AG10803 (cell line): ENCODE results near the gene TRAPPC2B.

ENCODE experiments used
- DNase-seq: peaks from one replicate; pipeline ENCODE4 v3.0.0; 2010; ENCODE audit warnings: low read depth
- H3K4me3 ChIP-seq: 2 replicates; pipeline ENCODE4 v1.5.1; 2011; ENCODE audit warnings: mild to moderate bottlenecking, low read length, control low read depth
- TF ChIP-seq, protein P1 (sequence below): conservative IDR thresholded peaks from 2 replicates; pipeline ENCODE4 v1.5.1; 2011; ENCODE audit warnings: mild to moderate bottlenecking, low read length, control low read depth, inconsistent platforms

Gene TRAPPC2B

DNA sequence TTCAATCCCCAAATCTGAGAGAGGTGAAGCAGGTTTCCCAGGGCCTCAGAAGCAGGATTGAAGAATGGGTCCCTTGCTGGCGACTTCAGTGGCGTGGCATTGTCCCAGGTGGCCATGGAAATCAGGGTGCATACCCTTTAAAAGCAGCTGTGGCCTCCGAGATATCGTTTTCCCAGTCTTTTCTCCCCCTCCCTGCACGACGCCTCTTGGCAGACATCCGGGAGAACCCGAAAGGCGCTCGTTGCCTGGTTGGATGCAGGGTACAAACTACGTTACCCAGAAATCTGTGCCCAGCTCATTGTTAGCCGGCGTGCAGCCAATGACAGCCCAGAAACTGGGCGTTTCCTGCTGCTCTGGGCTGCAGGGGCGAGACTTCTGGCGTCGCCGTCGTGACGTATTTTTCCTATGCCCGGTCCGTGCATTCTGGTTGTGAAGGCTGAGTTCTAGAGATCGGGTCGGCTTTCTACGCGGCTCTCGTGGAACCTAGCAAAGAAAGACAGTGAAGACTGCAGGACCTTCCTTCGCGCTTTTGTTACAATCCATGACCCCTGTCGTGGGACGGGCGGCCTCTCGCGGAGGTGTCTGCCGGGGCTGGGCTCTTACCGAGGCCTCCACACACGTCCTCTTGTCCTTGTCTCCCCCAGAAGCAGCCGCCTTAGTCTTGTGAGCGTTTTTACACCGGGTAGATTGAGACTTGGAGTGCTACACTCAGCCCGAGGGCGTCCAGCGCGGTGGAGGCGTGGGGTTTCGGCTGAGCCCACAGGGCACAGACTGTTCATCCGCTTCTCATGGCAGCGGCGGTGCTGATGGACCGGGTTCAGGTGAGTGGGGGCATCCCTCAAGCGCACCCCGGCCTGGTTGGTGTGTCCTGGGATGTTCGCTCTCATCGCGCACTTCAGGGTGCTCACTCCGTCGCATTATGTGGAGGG lies 12.2 kb upstream of the TRAPPC2B start, which contains the start of gene ZNF304:
Gene ZNF304 (plus strand): TSS at position 395 of the 929 bp plus-strand sequence. CDS start 394 bp downstream, at position 789.
- peak; percentile 93 for DNase-seq
- H3K4me3 ChIP-seq = peak within 1 kb of the TSS; percentile 98
- TF ChIP-seq, protein P1, sequence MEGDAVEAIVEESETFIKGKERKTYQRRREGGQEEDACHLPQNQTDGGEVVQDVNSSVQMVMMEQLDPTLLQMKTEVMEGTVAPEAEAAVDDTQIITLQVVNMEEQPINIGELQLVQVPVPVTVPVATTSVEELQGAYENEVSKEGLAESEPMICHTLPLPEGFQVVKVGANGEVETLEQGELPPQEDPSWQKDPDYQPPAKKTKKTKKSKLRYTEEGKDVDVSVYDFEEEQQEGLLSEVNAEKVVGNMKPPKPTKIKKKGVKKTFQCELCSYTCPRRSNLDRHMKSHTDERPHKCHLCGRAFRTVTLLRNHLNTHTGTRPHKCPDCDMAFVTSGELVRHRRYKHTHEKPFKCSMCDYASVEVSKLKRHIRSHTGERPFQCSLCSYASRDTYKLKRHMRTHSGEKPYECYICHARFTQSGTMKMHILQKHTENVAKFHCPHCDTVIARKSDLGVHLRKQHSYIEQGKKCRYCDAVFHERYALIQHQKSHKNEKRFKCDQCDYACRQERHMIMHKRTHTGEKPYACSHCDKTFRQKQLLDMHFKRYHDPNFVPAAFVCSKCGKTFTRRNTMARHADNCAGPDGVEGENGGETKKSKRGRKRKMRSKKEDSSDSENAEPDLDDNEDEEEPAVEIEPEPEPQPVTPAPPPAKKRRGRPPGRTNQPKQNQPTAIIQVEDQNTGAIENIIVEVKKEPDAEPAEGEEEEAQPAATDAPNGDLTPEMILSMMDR = 0 out of 2 replicates have a peak, but pooled peaks have one; percentile 0

DNA sequence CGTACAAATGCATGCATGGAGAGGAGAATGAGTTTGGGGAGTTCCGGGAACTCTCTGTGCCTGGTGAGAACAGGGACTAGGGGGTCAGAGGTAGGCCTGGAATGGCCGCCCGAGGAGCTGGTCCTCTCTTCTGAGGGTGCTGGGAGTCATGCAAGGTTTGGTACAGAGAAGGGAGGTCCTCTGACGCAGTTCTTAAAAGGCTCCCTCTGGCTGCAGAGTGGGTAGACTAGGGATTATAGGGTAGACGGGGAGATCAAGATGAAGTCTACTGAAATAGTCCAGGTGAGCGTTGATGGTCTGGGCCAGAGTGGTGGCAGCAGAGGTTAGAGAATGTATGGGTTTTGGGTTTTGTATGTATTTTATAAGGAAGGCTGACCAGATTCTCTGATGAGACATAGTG lies 11.5 kb upstream of the TRAPPC2B start:
- TF ChIP-seq, protein P1 = no peak
- peak overlapping the region; percentile 98 for H3K4me3 ChIP-seq
- peak; percentile 8 for DNase-seq

DNA sequence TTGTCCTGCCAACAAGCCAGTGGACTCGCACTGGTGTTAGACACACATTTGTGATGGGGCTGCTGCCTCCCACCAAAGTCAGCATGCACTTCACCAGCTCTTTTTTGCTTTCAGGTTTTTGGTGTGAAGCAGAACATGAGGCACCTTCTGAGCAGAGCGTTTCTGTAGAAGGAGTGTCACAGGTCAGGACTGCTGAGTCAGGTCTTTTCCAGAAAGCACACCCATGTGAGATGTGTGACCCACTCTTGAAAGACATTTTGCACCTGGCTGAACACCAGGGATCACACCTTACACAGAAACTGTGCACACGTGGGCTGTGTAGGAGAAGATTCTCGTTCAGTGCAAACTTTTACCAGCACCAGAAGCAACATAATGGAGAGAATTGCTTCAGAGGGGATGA lies 7.4 kb upstream of the TRAPPC2B start:
- TF ChIP-seq, protein P1 = no peak
- H3K4me3 ChIP-seq = no peak overlapping the region
- DNase-seq = no peak

DNA sequence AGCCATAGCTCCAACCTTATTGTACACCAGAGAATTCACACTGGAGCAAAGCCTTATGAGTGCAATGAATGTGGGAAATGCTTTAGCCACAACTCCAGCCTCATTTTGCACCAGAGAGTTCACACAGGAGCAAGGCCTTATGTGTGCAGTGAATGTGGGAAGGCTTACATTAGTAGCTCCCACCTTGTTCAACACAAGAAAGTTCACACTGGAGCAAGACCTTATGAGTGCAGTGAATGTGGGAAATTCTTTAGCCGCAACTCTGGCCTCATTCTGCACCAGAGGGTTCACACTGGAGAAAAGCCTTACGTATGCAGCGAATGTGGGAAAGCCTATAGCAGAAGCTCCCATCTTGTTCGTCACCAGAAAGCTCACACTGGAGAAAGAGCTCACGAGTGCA lies 5.9 kb upstream of the TRAPPC2B start:
- no peak overlapping the region for H3K4me3 ChIP-seq
- TF ChIP-seq, protein P1 = no peak
- no peak for DNase-seq

DNA sequence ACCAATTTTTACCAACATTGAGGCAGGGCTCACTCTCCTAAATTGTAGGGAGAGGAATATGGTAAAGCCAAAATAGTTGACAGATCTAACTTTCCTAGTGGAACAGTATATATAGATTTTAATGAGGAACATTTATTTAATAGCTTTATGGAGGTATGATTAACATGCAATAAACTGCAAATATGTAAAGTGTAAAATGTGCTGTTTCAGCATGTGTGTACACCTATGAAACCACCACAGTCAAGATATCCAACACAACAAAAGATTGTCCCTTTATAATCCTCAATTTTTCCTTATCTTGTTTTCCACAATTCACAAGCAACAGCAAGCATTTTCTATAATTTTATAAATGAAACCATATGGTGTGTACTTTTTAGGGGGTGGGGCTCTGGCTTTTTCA lies 4.1 kb upstream of the TRAPPC2B start:
- no peak overlapping the region for H3K4me3 ChIP-seq
- TF ChIP-seq, protein P1 = no peak
- no peak for DNase-seq

DNA sequence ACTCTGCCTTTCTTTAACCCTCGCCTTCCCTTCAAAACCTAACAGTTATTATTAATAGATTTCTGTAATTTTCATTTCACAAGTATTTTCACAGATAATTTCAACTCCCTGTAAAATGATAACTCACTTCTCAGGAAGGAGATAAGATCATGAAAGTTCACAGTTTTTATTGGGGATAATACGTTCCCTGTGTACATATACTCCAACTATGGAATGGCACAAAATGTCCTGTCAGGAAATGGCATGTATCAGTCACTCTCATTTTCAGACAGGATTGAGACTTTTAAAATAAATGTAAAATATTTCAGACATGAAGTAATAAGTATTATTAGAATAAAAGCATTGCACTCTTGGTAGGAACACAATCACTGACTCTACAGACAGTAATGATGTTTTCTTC lies 932 bp upstream of the TRAPPC2B start:
- peak overlapping the region; percentile 66 for H3K4me3 ChIP-seq
- no peak for DNase-seq
- TF ChIP-seq, protein P1 = no peak

DNA sequence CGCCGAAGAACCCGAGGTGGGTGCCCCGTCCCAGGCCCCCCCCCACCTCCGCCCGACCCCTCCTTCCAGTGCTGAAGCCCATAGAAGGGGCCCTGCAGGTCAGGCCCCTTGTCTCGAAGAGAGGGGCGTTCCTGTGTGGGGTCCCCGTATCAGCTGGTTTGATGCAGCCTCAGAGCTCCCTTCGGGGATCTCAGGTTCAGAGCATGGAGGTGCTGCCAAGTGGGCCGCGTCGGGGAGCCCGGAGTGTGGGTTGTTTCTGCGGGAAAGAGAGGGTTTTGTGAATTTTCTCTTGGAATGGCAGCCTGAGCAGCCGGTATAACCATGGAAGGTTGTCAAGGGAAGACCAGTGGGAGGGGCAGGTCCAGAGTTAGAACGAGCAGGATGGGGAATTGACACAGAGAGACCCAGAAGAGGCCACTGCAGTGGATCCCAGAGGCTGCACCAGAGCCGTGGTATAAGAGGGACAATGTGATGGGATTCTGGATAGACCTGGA lies 384 bp downstream of the TRAPPC2B start:
- peak; percentile 6 for DNase-seq
- H3K4me3 ChIP-seq = peak overlapping the region; percentile 86
- TF ChIP-seq, protein P1 = no peak
